Skeletal muscle cell (primary cell): ENCODE measurements around the gene SERTAD3.
A peak's percentile ranks its signal among the peaks of the same experiment; 100 is the strongest.
"Not testable (repeated sequence)": the region's sequence is repeated elsewhere in the genome, so short reads cannot be mapped to it uniquely, and the experiment has no call there.

Source experiments
- DNase-seq: peaks from one replicate; pipeline ENCODE4 v3.0.0-alpha.2; 2010; ENCODE audit warnings: low read depth
- H3K4me3 ChIP-seq: 2 replicates; pipeline ENCODE4 v1.5.1; 2011; ENCODE audit warnings: low read depth, mild to moderate bottlenecking, control low read depth, low read length, moderate library complexity

The SERTAD3 gene

GRCh38 chr19:40444000-40444824, at the start of gene SERTAD3:
SERTAD3 (minus strand) TSS chr19:40444335; CDS start chr19:40442080, 2,255 bp downstream.
- H3K4me3 ChIP-seq, result peak within 1 kb of the TSS; percentile 65
- DNase-seq, result peak; percentile 83

DNA sequence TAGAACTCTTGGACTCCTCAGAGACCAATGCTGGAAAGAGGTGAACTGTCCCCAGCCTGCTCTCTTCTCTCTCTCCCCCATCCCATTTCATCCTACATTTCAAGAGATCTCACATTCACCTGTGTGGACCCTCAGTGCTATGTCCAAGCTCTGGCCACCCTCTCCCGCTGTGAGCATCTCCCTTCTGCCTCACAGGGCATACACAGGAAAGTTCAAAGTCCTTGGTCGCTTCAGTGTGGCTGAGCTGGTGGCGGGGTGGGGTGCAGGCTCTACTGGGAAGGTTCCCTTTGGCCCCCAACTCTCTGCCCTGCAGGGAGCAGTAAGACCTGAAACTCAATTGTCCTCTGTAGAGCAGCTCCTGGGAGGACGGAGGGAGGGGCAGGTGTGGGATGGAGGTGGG, 49.6 kb upstream of the SERTAD3 start:
- DNase-seq, result no peak
- H3K4me3 ChIP-seq, result no peak overlapping the region

DNA sequence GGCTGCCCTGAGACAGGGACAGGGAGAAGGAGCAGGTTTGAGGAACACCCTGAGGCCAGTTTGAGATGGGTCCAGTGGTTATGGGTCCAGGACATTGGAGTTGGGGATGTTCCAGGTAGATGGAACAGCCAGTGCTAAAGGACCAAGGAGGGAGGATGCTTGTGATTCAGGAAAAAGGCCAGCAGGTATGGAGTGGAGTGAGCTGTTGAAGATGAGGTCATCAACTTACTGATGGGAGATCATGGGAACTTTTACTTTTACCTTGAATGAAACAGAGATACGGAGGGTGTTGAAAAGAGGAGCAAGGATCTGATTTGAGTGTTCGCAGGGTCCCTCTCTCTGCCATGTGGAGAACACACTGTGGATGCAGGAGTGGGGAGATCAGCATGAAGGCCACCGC, 48.1 kb upstream of the SERTAD3 start:
- DNase-seq, result no peak
- H3K4me3 ChIP-seq, result no peak overlapping the region

GRCh38 chr19:40489882-40490230, 45.7 kb upstream of the SERTAD3 start:
- no peak for DNase-seq
- no peak overlapping the region for H3K4me3 ChIP-seq

GRCh38 chr19:40486017-40486416, 41.9 kb upstream of the SERTAD3 start:
- DNase-seq, result no peak
- no peak overlapping the region for H3K4me3 ChIP-seq

DNA sequence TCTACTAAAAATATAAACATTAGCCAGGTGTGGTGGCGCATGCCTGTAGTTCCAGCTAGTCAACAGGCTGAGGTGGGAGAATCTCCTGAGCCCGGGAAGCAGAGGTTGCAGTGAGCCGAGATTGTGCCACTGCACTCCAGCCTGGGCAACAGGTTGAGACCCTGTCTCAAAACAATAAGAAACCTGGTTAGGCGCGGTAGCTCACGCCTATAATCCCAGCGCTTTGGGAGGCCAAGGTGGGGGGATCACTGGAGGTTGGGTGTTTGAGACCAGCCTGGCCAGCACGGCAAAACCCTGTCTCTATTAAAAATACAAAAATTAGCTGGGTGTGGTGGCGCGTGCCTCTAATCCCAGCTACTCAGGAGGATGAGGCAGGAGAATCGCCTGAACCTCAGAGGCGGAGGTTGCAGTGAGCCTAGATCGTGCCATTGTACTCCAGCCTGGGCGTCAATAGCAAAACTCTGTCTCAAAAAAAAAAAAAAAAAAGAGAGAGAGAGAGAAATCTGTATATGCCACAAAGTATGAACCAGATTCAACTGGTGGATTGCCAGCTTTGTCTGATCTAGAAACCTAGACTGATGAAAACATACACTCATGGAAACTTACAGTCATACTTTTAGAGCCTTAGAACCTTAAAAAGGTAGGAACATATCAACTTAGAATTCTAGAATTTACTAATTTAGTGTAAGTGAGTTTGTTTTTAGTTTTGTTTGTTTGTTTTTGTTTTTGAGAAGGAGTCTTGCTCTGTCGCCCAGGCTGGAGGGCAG, 31.9 kb upstream of the SERTAD3 start:
- not testable (repeated sequence) for H3K4me3 ChIP-seq, DNase-seq

GRCh38 chr19:40474737-40475136, 30.6 kb upstream of the SERTAD3 start:
- H3K4me3 ChIP-seq, result no peak overlapping the region
- DNase-seq, result no peak

DNA sequence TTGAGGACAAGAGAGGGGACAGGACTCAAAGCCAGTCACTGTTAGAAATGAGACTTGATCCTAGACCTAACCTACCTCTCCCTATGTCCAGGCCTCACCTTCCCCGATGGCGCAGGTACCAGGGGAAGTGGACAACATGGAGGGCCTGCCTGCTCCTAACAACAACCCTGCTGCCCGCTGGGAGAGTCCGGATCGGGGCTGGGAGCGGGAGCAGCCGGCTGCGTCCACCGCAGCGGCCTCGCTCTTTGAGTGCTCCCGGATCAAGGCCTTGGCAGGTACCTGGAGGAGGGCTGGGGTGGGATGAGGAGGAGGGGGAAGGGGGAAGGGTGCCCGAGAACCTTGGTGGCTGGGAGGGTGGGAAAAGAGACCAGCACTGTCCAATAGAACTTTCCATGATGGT, 28.4 kb upstream of the SERTAD3 start:
- H3K4me3 ChIP-seq, result no peak overlapping the region
- no peak for DNase-seq

DNA sequence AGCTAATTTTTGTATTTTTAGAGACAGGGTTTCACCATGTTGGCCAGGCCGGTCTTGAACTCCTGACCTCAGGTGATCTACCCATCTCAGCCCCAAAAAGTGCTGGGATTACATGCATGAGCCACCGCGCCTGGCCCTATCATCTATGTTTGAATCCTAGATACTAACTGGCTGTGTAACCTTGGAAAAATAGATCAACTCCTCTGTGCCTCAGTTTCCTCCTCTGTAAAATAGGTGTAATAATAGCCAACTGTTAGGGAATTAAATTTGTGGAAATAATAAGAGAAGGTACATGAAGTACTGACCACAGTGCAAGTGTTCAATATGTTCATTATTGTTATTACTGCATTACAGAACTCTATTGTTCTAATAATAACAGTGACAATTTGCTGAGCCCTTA, 27.0 kb upstream of the SERTAD3 start:
- H3K4me3 ChIP-seq, result no peak overlapping the region
- DNase-seq, result no peak

DNA sequence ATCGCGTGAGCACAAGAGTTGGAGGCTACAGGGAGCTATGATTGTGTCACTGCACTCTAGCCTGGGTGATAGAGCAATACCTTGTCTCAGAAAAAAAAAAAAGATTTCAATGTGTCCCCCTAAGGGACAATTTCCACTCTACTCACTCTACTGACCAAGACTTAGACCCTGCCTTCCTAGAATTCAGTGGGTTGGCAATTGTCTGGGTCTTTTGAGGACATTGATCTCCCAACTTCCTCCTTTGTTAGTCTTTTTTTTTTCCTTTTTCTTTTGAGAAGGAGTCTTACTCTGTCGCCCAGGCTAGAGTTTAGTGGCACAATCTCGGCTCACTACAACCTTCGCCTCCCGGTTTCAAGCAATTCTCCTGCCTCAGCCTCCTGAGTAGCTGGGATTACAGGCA, 24.9 kb upstream of the SERTAD3 start:
- DNase-seq, result no peak
- H3K4me3 ChIP-seq, result no peak overlapping the region

DNA sequence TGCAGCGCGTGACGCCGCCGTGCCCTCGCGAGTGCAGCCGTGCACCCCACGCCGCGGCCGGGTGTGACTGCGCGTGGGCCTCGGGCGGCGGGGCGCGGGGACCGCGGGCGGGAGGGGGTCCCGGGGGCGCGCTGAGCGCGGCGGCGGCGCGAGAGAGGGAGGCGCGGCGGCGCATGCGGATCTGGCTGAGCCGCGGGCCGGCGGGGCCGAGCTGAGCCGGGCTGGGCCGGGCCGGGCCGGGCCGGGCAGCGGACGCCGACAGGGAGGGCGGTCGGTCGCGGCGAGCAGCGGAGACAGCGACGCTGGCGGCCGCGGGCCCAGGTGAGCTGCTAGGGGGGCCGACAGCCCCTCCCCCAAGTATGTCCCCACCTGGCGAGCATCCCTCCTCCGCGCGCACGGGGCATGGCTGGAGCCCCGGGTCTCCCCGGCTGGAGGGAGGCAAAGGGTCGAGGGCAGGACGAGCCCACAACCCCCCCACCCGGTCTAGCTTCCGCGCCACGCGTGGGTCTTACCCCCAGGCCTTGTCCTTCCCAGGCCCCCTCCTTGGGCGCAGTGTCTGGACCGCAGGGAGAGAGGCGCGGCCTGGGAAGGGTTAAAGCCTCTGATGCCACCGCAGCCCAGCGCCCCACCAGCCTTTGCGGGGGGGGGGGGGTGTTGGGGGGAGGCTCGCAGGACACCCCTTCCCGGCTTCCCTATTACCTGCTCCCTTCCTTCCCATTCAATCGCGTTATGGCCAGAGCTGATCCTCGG, 23.0 kb upstream of the SERTAD3 start, which contains the start of gene SPTBN4:
TSS of gene SPTBN4 (plus strand) at position 17 of the 750 bp plus-strand sequence. CDS start 5,621 bp downstream, outside the sequence.
- peak within 1 kb of the TSS; percentile 69 for H3K4me3 ChIP-seq
- no peak for DNase-seq

- DNase-seq, result no peak
- H3K4me3 ChIP-seq, result peak overlapping the region; percentile 69
These were observed 22.3 kb upstream of the SERTAD3 start for GRCh38 chr19:40466219-40466984.

GRCh38 chr19:40465557-40466218, 21.6 kb upstream of the SERTAD3 start, which contains the start of gene BLVRB:
BLVRB (minus strand) TSS chr19:40465745; CDS start chr19:40465688, 57 bp downstream.
- peak; percentile 96 for DNase-seq
- H3K4me3 ChIP-seq, result peak within 1 kb of the TSS; percentile 69

GRCh38 chr19:40465025-40465556, 21.0 kb upstream of the SERTAD3 start:
- peak overlapping the region; percentile 69 for H3K4me3 ChIP-seq
- DNase-seq, result peak; percentile 48

DNA sequence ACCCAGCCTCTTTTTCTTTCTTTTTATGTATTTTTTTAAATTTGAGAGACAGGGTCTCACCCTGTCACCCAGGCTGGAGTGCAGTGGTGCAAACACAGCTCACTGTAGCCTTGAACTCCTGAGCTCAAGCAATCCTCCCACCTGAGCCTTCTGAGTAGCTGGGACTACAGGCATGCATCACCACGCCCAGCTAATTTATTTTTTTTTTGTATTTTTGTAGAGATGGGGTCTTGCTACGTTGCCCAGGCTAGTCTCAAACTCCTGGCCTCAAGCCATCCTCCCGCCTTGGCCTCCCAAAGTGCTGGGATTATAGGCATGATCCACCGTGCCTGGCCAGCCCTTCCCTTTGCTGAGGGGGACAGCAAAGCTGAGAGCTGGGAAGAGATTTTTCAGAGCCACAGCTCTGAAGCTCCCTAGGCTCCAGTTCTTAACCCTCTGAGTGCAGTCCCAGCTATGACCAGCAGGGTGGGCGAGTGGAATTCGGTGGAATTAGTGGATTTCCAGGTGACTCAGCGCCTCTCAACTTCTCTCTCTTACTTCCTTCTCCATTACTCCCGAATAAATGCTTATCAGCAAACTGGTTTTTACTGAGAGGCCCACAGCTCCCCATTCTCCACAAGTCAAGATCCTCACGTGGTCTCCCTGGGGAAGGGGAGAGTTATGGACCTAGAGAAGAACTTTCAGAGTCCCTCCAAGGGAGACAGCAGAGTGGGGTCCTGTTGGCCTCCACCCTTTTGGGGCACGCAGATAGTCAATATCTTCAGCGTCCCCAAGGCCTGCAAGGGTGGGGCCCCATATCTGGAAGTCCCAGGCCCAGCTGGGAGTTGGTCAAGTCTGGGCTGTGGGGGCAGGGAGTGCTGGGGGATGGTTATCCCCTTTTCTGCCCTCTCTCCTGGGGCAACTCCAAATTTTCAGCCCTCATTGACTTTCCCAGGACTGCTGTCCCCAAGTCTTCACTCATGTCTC, 20.2 kb upstream of the SERTAD3 start:
- H3K4me3 ChIP-seq, result peak overlapping the region; percentile 69

GRCh38 chr19:40463587-40464037, 19.5 kb upstream of the SERTAD3 start:
- not testable (repeated sequence) for H3K4me3 ChIP-seq, DNase-seq

More for the DNA sequence above, 20.2 kb upstream of the SERTAD3 start:
- DNase-seq, result peak; percentile 56

GRCh38 chr19:40461669-40462221, 17.6 kb upstream of the SERTAD3 start:
- H3K4me3 ChIP-seq, result no peak overlapping the region
- no peak for DNase-seq
